22Rv1 (cell line): ENCODE measurements around the gene GABRG3.

Experiments used
- ZFX ChIP-seq: fragments of 450-650 bp; IDR thresholded peaks from 2 replicates; pipeline ENCODE4 v1.6.1; 2017; ENCODE audit warnings: antibody characterized with exemption, borderline replicate concordance
- TF ChIP-seq, protein P1 (sequence below): fragments of 450-650 bp; IDR thresholded peaks from 2 replicates; pipeline ENCODE4 v1.5.1; 2017; ENCODE audit warnings: mild to moderate bottlenecking

DNA sequence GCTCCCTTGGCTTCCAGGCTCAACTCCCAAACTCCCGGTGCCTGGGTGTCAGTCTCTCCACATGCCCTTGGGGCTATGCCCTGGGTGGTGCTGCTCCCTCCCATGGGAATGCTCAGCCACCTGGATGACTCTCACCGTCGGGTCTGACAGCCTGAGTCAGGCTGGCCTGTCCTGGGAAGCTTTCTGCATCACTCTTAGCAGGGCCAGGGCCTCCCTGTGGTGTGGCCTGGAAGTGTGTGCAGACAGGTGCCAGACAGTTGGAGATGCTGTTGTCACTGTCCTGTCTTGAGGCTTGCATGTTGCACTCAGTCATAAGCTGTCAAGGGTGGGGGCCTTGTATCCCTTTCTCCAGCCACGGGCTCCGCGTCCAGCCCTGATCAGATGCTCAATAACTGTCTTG, 71.7 kb downstream of the GABRG3 start:
- TF ChIP-seq, protein P1, sequence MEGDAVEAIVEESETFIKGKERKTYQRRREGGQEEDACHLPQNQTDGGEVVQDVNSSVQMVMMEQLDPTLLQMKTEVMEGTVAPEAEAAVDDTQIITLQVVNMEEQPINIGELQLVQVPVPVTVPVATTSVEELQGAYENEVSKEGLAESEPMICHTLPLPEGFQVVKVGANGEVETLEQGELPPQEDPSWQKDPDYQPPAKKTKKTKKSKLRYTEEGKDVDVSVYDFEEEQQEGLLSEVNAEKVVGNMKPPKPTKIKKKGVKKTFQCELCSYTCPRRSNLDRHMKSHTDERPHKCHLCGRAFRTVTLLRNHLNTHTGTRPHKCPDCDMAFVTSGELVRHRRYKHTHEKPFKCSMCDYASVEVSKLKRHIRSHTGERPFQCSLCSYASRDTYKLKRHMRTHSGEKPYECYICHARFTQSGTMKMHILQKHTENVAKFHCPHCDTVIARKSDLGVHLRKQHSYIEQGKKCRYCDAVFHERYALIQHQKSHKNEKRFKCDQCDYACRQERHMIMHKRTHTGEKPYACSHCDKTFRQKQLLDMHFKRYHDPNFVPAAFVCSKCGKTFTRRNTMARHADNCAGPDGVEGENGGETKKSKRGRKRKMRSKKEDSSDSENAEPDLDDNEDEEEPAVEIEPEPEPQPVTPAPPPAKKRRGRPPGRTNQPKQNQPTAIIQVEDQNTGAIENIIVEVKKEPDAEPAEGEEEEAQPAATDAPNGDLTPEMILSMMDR: no peak
- no peak for TF ChIP-seq ZFX
